HG03108 (cell line): ENCODE measurements around the gene POFUT2.

Experiments used
- ATAC-seq: cut with Tn5 transposase; IDR thresholded peaks from one replicate; pipeline ENCODE4 v1.9.1; 2021; ENCODE audit warnings: moderate library complexity; ENCODE audit not compliant: unreplicated experiment

Gene POFUT2

DNA sequence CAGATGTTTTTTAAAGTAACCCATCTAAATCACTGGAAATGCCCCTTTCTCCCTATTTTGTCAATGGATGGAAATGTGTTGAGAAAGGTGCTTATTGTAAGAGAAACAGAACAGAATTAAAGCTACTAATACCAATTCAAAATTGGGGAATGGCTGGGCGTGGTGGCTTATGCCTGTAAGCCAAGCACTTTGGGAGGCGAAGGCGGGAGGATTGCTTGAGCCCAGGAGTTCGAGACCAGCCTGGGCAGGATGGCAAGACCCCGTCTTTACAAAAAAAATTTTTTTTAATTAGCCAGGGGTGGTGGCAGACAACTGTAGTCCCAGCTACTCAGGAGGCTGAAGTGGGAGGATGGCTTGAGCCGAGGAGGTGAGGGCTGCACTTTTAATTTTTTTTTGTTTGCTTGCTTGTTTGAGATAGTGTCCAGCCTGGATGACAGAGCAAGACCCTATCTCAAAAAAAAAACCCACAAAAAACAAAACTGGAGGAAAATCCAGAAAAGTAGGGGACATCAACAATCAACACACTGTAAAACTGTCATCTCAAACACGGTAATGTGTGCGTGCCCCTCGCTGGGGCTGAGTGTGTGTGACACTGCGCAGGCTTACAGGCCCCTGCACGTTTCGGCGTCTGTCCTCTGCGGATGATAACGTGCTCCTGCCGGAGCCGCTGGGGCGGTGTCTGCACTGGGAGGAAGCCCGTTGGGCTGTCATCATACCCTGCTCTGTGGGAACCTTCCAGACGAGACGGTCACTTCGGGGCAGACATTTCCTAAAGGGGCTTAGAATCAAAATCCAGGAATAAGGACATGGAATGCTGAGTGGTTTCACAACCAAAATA lies 11.6 kb upstream of the POFUT2 start:
- ATAC-seq, result no peak

DNA sequence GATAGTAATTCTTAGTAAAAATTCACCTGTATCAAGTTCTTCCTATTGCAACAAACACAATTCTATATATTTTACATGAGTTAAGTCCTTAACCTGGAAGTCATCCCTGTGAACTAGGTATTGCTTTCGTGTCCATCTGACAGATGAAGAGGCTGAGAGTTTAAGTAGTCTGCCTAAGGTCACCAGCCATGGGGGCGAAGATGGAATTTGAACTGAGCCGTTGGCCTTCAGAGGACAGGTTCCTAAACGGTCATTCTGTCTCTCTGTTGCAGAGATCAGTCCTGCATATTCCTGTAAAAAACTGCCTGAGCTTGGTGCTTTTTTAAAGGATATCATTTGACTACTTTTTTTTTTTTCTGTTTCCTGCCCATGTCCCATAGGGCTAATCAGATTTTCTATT lies 10.2 kb upstream of the POFUT2 start:
- no peak for ATAC-seq

DNA sequence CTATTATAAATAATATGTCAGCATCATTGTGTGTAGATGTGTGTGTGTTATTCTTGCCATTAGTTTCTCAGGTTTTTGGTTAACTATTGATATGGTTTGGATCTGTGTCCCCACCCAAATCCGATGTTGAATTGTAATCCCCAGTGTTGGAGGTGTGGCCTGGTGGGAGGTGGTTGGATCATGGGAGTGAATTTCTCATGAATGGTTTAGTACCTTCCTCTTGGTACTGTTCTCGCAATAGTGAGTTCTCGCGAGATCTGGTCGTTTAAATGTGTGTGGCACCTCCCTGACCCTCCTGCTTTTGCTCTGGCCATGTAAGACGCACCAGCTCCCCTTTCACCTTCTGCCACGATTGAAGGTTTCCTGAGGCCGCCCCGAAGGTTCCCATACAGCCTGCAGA lies 9.6 kb upstream of the POFUT2 start:
- ATAC-seq, result no peak

DNA sequence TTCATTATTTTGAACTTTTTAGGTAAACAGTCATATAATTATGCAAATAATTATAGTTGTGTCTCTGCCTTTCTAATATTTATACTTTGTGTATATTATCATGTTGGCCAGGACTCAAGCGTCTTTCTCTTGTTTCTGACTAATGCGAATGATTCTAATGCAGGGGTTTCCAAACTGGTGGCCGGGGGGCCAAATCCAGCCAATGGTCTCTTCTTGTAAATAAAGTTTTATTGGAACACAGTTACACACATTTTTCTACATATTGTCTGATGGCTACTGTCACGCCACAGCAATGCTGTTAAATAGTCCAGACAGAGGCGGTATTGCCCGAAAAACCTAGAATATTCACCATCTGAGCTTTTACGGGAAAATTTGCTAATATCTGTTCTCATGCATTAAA lies 8.9 kb upstream of the POFUT2 start:
- ATAC-seq, result no peak

DNA sequence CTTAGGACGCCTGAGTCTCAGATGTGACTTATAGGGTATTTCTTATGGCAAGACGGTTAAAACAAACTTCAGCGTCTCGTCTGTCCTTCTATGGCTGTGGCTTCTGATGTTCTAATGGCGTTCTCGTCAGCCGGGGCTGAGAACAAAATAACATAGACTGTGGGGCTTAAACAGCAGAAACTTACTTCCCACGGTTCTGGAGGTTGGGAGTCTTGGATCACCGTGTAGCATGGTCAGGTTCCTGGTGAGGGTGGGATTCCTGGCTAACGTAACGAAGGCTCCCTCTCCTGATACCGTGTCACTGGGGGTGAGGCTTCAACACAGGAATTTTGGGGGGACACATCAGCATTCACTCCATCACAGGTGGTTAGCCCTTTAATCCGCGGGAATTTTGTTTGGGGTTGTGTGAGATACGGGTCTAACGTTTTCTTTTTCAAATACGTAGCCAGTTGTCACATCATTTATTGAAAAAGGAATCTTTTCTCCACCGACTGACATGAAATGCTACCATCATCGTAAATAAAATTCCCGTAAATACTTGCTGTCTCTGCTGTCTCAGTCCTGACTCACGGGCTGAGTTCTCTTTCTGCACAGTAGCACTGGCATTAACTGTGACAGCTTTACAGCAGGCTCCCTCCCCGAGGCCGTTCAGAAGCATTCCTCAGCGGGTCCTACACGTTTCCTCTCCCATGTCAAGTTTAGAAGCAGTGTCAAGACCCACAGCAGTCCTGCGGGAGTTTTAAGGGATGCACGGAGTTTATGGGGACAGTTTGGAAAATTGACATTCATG lies 8.1 kb upstream of the POFUT2 start:
- no peak for ATAC-seq

DNA sequence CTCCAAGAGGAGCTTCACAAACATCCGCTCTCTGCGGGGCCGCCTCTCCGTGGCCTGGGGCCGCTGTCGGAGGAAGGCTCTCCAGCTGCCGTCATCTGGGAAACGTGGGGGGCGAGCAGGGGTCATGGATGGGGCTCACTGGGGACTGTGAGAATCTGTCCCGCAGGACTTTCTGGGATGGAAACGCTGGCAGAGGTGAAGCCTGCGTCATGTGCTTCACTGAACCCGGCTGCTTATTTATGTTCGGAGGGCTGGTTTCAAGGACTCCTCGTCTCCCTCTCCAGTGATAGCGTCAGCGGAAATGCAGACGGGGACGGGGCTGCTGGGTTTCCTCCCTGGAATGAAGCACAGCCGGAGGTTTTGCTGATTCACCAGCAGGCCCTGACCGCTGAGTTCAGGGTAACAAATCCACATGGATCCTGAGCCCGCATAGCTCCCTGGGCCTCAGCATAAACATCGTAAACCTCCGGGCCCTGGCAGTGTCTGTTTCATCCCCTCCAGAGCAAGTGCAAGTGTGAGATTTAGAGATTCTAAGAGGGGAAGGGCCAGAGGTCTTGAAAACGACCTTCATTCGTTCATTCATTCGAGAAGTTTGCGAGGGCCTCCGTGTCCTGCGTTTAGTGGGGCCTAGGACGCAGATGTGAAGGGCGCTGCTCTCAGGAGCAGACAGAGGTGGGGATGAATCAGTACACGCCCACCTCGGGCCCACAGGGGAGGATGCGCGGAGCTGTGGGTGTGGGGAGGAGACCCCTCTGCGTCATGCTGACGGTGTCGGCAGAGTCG lies 7.0 kb upstream of the POFUT2 start:
- ATAC-seq, result no peak

DNA sequence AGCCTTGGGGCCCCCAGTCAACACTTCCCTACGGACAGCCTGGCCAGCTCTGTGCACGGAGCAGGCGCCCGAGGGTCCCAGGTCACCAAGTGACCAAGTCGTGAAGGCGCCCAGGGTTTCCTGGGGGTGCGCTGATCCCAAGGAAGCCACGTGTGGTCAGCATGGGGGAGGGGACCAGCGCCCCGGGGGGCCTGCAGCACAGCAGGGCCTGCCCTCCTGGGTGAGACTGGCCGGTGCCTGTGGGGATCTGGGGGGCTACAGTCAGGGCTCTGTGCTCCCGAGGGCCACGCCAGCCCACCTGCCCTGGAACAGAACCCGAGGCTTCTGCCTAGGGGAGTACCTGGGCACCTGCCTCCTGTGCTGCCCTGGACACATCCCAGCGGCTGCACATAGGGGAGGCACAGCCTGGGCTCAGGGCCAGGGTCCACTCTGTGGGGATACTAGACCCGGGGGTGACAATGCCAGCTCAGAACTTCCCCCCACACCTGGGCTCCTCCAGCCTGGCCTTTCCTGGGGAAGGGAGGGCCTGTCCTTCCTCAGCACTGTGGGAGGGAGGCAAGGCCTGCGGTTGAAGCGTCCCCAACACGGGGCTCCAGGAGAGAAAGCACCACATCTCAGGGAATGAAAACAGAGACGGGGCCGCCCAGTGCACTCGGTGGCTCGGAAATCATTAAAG lies 6.2 kb upstream of the POFUT2 start:
- no peak for ATAC-seq

DNA sequence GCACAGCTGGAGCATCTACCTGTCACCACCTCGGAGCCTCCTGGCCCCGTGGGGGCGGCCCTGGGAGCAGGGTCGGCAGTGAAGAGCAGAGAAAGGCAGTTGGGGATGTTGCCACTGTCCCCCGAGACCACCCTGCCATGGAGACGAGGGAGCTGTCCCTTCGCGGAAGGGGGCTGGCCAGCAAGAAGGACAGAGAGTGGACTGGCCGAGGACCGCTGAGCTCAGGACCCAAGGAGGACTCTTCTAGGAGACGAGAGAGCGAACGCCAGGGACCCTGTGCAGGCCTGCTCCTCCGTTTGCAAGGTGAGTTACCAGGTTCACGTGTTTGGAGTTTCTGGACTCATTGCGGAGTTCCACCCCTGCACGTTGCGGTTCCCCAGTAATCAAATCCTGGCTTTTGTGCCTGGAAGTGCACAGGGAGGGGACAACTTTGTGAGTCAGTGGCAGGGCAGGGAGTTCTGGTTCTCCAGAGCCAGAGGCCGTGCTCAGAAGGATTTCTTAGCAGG lies 5.6 kb upstream of the POFUT2 start:
- no peak for ATAC-seq

DNA sequence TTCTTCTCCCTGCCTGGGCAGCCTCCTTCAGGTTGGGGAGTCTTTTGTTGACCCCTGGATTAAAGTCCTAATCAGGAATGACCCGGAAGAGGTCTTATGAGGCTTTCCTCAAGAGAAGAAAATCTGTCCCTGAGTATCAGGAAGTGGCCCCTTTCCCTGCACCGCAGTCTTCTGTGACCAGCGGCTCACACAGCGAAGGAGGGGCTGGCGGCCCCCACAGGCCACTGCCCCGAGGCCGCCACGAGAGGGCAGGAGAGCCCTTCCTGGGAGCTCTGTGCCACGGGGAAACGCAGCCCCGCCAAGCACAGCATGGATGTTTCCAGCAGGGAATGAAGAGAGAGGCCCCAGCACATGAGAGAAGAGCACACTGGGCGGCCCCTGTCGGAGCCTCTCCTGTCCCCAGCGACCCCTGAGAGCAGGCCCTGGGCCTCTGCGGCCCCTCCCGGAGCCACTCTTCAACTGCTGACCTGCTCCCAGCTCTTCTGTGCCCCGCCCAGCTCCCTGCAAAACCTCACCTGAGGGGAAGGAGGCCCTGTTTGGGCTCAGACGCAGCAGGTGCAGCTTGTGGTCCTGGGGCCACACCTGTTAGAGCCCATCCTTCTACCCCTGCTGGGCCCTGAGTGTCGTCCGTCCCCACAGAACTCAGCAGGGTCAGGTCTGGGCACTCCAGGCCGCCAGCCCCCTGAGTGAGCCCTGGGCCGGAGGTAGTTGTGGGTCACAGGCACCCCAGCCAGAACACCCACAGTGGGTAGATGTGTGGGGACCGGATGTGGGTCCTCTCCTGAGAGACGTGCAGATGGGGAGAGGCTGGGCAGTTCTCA lies 4.9 kb upstream of the POFUT2 start:
- no peak for ATAC-seq

DNA sequence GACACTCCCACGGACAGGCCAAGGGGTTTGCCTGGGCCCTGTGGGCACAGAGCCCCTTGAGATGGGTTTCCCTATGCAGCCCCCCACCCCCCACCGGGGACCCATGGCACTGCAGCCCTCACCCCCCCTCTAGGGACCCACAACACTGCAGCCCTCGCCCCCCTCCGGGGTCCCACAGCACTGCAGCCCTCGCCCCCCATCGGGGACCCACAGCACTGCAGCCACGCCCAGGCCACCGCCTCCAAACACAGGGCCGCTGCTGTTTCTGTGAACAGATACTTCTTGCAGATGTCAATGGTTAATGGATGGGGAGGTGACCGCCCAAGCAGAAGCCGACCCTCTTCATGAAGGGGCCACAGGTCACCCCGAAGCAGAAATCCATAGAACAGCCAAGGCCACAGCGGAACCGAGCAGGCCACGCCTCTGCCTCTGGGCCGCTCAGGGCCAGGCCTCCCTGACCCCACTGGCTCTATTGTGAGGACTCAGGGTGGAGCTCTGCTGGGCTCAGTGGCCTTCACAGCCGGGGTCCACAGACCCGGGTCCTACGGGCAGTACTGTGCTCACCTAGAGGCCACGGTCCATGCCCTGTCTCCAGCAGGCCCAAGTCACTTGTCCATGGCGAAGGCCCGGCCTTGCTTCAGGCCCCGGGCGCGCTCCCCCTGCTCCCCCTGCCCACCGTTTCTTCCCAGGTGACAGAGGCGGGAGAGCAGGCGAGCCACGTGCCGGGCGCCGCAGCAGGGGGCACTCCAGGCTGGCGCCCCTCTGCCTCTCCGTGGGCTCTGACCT lies 4.1 kb upstream of the POFUT2 start:
- ATAC-seq, result no peak

DNA sequence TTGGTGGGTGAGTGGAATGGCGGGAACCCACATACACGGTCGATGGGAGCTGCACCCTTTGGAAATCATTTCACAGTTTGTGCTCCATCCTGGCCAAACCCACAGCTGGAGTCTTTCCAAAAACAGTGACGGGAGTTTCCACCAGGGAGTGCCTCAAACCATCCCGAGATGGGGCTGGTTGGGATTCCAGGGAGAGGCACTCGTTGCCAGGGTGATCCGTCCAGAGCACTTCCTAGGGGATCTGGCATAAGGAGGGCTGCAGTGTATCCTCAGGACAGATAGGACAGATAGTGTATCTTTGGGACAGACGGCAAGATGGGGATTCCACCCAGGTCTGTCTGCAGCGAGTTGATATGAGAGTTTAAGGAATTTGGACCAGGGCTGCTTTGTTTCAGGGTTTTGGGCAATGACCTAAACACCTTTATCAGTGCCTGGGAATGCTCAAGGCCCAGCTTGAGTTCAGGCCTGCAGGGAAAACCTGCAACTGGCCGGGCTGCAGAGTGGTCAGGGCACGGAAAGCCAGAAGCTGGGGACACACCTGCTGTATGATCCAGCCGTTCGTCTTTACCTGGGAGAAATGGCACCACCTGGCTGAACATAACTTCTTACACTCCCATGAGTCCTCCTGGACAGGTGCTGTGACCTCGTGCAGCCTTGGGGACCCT lies 3.4 kb upstream of the POFUT2 start:
- no peak for ATAC-seq

DNA sequence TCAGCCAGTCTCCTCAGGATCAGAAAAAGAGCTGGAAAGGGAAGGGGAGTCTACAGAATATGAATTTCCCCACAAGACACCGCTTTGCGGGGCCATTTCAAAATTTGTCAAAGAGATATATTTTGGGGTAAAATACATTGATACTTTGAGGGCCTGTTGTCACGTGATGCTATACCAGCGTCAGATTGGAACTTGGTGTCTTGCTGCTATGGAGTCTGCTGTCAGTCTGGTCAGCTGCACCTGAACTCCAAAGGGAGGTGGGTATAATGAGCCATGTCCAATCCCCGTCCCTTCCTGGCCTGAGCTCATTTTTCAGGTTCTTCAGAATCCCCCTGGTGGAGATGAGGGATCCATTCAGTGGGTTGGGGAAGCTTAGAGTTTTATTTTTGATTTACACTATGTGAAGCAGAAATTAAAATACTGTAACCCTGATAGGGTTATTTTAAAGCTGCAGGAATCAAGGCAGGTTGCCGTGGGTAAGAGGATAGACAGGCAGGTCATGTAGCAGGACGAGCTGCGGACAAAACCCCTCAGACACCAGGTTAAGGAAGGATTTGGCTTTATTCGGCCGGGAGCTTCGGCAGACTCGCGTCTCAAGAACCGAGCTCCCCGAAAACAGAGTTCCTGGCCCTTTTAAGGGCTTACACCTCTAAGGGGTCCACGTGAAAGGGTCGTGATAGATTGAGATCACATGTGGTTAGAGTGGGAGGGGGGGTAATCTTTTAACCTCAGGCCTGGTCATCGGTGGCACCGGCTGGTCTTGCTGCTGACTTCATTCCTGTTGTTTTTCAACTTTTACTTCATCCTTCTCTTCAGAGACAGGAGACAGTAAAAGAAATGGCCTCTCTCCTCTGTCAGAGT lies 2.2 kb upstream of the POFUT2 start:
- ATAC-seq, result no peak

DNA sequence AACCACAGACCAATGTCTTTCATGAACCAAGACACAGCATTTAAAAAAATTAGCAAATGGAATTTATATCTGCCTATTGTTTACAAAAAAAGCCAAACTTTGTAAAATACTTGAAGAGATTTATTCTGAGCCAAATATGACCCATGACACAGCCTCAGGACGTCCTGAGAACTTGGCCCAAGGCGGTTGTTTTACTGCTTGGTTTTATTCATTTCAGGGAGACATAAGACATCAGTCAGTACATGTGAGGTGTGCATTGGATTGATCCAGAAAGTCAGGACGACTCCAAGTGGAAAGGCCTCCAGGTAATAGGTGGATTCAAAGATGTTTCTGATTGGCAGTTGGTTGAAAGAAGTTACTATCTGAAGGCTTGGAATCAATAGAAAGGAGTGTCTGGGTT lies 1.4 kb upstream of the POFUT2 start:
- ATAC-seq, result no peak

DNA sequence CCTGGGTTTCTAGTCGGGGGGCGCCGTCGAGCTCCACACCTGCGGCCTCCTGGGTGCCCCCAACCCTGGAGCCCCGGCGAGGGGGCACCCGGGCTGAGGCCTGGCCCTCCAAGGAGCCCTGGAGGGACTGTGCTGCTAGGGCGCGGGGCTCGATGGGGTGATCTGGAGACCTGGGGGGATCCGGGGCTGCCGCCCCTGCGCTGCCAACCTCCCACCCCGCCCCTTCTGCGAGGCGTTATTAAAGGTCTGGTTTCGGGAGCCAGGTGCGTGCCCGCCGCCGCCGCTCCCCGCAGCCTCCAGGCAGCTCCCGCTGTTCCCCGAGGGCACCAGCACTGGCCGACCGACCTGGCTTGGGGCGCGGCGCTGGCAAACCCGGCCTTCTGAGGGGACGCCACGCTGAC lies 746 bp upstream of the POFUT2 start:
- ATAC-seq, result no peak

DNA sequence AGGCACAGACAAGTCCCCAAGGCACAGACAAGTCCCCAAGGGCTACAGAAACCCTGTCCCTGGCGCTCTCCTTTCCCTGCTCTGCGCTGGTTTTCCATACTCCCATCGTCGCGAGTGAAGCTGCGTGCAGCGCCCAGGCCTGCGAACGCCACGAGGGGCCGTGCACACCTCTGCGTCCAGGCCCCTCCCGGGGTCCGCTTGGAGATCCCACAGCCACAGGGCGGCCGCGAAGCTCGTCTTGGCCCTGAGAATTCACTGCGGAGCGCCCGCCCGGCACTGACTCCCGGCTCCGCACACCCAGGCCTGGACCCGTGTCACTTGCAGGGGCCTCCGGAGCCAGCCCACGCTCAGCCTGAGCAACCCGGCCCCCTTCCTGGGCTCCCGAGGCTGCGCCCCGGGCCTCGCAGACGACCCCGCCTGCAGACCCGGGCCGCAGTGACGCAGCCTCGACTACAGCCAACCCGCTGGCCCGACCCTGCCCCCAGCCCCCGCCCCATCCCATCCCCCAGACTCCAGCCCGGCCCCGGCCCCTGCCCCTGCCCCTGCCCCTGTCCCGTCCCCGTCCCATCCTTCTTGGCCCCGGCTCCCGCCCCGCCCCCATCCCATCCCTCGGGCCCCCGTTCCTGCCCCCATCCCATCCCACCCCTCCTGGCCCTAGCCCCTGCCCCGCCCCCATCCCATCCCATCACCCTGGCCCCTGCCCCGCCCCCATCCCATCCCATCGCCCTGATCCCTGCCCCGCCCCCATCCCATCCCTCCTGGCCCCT lies 841 bp downstream of the POFUT2 start:
- no peak for ATAC-seq

DNA sequence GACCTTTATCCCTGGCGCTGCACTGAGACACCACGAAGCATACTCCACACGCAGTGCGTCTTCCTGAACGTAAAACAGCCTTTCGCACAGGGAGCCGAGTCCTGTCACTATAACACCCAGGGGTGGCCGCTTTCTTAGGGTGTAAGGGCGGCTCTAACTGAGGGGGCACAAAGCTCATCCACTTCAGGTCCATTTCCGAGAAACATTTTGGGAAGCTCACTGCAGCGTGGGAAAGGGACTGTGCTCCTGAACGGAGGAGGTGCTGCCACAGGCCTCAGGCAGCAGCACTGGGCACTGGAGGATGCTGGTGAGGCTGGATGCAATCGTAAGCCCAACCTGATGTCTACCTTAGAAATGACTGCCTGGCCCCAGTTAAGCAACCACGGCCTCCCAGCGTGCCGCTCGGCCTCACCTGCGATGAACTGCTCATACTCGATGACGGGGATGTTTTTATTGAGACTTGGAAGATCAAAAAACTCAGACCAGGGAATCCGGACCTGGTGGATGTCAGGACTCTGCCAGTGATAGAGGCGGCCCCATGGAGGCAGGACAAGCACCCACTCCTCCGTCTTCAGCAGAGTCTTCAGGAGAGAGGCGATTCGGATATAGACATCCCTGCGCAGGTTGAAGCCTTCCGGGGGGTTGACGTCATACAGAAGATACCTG lies 2.3 kb downstream of the POFUT2 start:
- ATAC-seq, result no peak

DNA sequence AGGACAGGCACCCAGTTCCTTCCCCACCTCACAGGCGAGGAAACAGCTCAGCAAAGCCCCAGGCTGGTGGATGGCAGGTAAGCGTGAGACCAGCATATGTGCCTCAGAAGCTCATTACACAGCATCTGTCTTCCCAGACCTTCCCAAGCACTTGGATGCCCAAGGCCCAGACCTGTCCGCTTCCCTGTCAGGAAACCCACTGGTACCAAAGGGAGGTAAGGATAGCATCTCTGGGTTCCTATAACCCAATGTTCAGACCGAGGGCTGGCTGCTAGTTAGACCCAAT lies 3.3 kb downstream of the POFUT2 start:
- no peak for ATAC-seq
